SK-N-SH (cell line): ENCODE data around the gene INAFM2. TPM values are rescaled to one million over a fixed set of nuclear protein-coding genes. Genes with fewer than 3 reads are reported as not detected.

Experiments used
- CTCF ChIA-PET: fragments of 300-600, 350-600 bp; formaldehyde crosslinking; extraction: SDS; loops from one replicate; lab custom pipeline; 2021; lab: Yijun Ruan, JAX
- POLR2A ChIA-PET: fragments of 350-600 bp; sonication (Branson Sonifier 250); formaldehyde crosslinking; extraction: SDS; loops from one replicate; lab custom pipeline; 2020; ENCODE audit warnings: antibody characterized with exemption, inconsistent platforms; lab: Yijun Ruan, JAX
- DNase-seq: peaks from one replicate; pipeline ENCODE4 v3.0.0; 2012
- H2AFZ ChIP-seq: fragments of 200-600 bp; sonication (generic); 2 replicates; pipeline ENCODE4 v1.8.1; 2016; ENCODE audit warnings: antibody characterized with exemption, mild to moderate bottlenecking, low read depth
- H3F3A ChIP-seq: fragments of 200-600 bp; sonication (generic); replicated peaks from 2 replicates; pipeline ENCODE3; 2016; ENCODE audit warnings: antibody characterized with exemption, mild to moderate bottlenecking; ENCODE audit not compliant: insufficient read depth
- H3K27ac ChIP-seq, 2 experiments: fragments of 200-500 bp in 1 of 2; fragments of 200-600 bp in 1 of 2; sonication (Bioruptor generic) in 1 of 2; sonication (generic), shearing (Covaris generic) in 1 of 2; 2 replicates each; pipeline versions ENCODE4 v1.5.1 to v1.6.1; 2014 to 2016; ENCODE audit warnings: low read depth in 2 of 2, inconsistent platforms in 1 of 2, low read length in 1 of 2, mild to moderate bottlenecking in 1 of 2, mixed read lengths in 1 of 2
- H3K27me3 ChIP-seq: fragments of 200-600 bp; sonication (generic), shearing (Covaris generic); 2 replicates; pipeline ENCODE4 v1.6.1; 2016; ENCODE audit warnings: mixed run types; ENCODE audit not compliant: insufficient read depth
- H3K36me3 ChIP-seq, 2 experiments: fragments of 200-500 bp in 1 of 2; fragments of 200-600 bp in 1 of 2; sonication (Bioruptor generic) in 1 of 2; sonication (generic) in 1 of 2; replicated peaks in 1 of 2; 2 replicates each; pipeline versions ENCODE3 to v1.5.1; 2014 to 2016; ENCODE audit warnings: low read length in 1 of 2, mild to moderate bottlenecking in 1 of 2; ENCODE audit not compliant: insufficient read depth in 2 of 2, control insufficient read depth in 1 of 2
- H3K4me1 ChIP-seq, 2 experiments: fragments of 200-500 bp in 1 of 2; fragments of 200-600 bp in 1 of 2; sonication (Bioruptor generic) in 1 of 2; sonication (generic), shearing (Covaris generic) in 1 of 2; 2 replicates each; pipeline versions ENCODE4 v1.5.1 to v1.6.1; 2014 to 2016; ENCODE audit warnings: low read depth in 1 of 2, low read length in 1 of 2, mixed run types in 1 of 2; ENCODE audit not compliant: insufficient read depth in 2 of 2, control insufficient read depth in 1 of 2
- H3K4me2 ChIP-seq: fragments of 200-600 bp; sonication (generic), shearing (Covaris generic); 2 replicates; pipeline ENCODE4 v1.6.1; 2017; ENCODE audit warnings: mixed run types
- H3K4me3 ChIP-seq, 2 experiments: fragments of 200-500 bp in 1 of 2; fragments of 200-600 bp in 1 of 2; sonication (Bioruptor generic) in 1 of 2; sonication (generic), shearing (Covaris generic) in 1 of 2; 2 replicates each; pipeline versions ENCODE4 v1.5.1 to v1.8.1; 2014 to 2016; ENCODE audit warnings: low read depth in 2 of 2, inconsistent platforms in 1 of 2, low read length in 1 of 2, mild to moderate bottlenecking in 1 of 2, mixed read lengths in 1 of 2, moderate library complexity in 1 of 2
- H3K79me2 ChIP-seq: fragments of 200-600 bp; sonication (generic); 2 replicates; pipeline ENCODE4 v1.8.1; 2017; ENCODE audit warnings: mild to moderate bottlenecking; ENCODE audit not compliant: insufficient read depth
- H3K9ac ChIP-seq: fragments of 200-600 bp; sonication (generic); 2 replicates; pipeline ENCODE4 v1.6.1; 2017; ENCODE audit warnings: mixed run types
- H3K9me2 ChIP-seq: fragments of 200-600 bp; sonication (generic); 2 replicates; pipeline ENCODE4 v1.6.1; 2017; ENCODE audit warnings: mixed run types
- H3K9me3 ChIP-seq: fragments of 200-600 bp; sonication (generic); 2 replicates; pipeline ENCODE4 v1.6.1; 2017; ENCODE audit warnings: mixed run types, mild to moderate bottlenecking, moderate library complexity
- H4K20me1 ChIP-seq: fragments of 200-600 bp; sonication (generic); 2 replicates; pipeline ENCODE4 v1.6.1; 2017; ENCODE audit warnings: mild to moderate bottlenecking, mixed run types; ENCODE audit not compliant: insufficient read depth
- ELF1 ChIP-seq: IDR thresholded peaks from 2 replicates; pipeline ENCODE4 v1.4.0; 2012
- EZH2phosphoT487 ChIP-seq: fragments of 200-600 bp; sonication (generic); IDR thresholded peaks from 2 replicates; pipeline ENCODE4 v1.6.1; 2017; ENCODE audit warnings: low read depth, mixed run types, mild to moderate bottlenecking, antibody characterized with exemption, moderate library complexity, borderline replicate concordance
- FOSL2 ChIP-seq: IDR thresholded peaks from 2 replicates; pipeline ENCODE4 v1.4.0; 2012; ENCODE audit warnings: low read depth, mild to moderate bottlenecking, moderate library complexity, borderline replicate concordance
- GATA2 ChIP-seq: sonication (generic); formaldehyde crosslinking; IDR thresholded peaks from 2 replicates; pipeline ENCODE4 v1.5.0; 2020; ENCODE audit warnings: mild to moderate bottlenecking, missing genetic modification reagents
- IRF3 ChIP-seq: fragments of 150-350 bp; IDR thresholded peaks from 2 replicates; pipeline ENCODE4 v1.6.1; 2016; ENCODE audit warnings: mild to moderate bottlenecking, low read depth, low read length
- JUND ChIP-seq: IDR thresholded peaks from 2 replicates; pipeline ENCODE4 v1.4.0; 2012
- MEF2A ChIP-seq: IDR thresholded peaks from 2 replicates; pipeline ENCODE4 v1.4.0; 2012; ENCODE audit warnings: low read depth, borderline replicate concordance
- MXI1 ChIP-seq: IDR thresholded peaks from 2 replicates; pipeline ENCODE4 v1.6.1; 2012; ENCODE audit warnings: mild to moderate bottlenecking, low read depth, low read length, improper control_type of control experiment
- NFIC ChIP-seq: IDR thresholded peaks from 2 replicates; pipeline ENCODE4 v1.4.0; 2012; ENCODE audit warnings: borderline replicate concordance
- RAD21 ChIP-seq: IDR thresholded peaks from 2 replicates; pipeline ENCODE4 v1.6.1; 2012; ENCODE audit warnings: mild to moderate bottlenecking, low read length
- RCOR1 ChIP-seq: fragments of 150-350 bp; IDR thresholded peaks from 2 replicates; pipeline ENCODE4 v1.6.1; 2017; ENCODE audit warnings: antibody characterized with exemption, low read length
- TCF12 ChIP-seq: IDR thresholded peaks from 2 replicates; pipeline ENCODE4 v1.4.0; 2012
- USF1 ChIP-seq: IDR thresholded peaks from 2 replicates; pipeline ENCODE4 v1.4.0; 2012; ENCODE audit warnings: low read depth, borderline replicate concordance
- YY1 ChIP-seq: IDR thresholded peaks from 2 replicates; pipeline ENCODE4 v1.4.0; 2012; ENCODE audit warnings: low read depth, mild to moderate bottlenecking
- WGBS: methylation state at CpG from one replicate; pipeline ENCODE4 v1.1.6; 2017; ENCODE audit warnings: low lambda C conversion rate; 5-methylcytosine and 5-hydroxymethylcytosine counted together
- polyA plus RNA-seq, 3 experiments: library from polyadenylated mRNA; depleted of rRNA; stranded (reverse); fragments of >200 nt; gene quantifications; 2 replicates each; pipeline ENCODE4 v1.2.3, GENCODE V29; 2012
- TF ChIP-seq, protein P1 (sequence below): IDR thresholded peaks from 2 replicates; pipeline ENCODE4; 2012
- TF ChIP-seq, protein P2 (sequence below): IDR thresholded peaks from 2 replicates; pipeline ENCODE4 v1.6.1; 2012; ENCODE audit warnings: mild to moderate bottlenecking, low read depth, low read length, moderate library complexity
- TF ChIP-seq, protein P3 (sequence below): fragments of 150-350 bp; IDR thresholded peaks from 2 replicates; pipeline ENCODE4 v1.6.1; 2017; ENCODE audit warnings: antibody characterized with exemption, low read length, low read depth, borderline replicate concordance

The INAFM2 gene
- polyA plus RNA-seq, 1 of the 3 experiments (the other 2 are of a cell fraction): 7.8 TPM

DNA sequence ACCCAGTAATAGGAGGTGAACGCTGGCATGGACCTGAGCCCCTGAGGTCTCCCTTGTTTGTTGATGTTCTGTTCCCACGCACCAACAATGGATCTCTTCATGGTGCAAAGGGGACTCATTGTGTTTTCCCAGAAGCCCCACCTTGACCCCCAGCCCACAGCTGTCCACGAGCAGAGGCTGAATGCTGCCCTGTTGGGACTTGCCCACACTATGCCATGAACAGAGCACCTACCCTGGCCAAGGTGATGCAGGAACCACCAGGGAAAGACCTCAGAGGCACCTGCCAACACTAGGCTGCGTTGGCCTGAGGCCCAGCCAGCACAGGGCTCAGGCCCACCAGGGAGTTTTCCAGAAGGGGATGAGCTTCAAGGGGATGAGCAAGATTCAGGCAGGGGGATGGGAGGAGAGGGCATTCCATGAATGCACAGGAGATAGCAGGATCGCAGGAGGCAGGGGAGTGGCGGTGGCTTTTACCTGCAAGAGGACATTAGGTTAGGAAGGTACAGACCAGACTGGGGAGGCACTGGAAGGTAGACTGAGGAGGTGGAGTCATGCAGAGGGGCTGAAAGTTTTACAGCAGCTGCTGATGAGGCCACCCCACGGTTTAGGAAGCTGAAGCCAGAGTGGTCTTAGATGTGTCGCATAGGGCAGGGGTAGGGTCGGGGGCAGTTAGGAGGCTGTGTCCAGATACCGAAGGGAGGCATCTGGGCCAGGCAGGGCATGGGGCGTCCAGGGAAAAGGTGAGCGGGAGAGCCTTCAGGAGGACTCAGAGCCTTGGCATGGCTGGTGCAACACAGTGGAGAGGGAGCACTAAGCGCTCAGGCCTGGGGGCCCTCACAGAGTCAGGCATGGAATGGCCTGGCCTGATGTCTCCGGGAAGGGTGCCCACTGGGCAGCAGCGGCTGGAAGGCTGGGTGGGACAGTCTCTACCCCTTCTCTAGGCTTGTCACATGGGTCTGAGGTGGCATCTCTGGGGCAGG, 23.4 kb downstream of the INAFM2 start:
- no peaks in the 10 kb centered on the region for H3K79me2 ChIP-seq
- POLR2A ChIA-PET: interaction anchor here (0.6 kb wide), 1 partner anchor 70 kb away, joined by 4 read pairs; no protein-coding TSS in a partner anchor
- no peaks in the 10 kb centered on the region for H3K9me2 ChIP-seq
- WGBS: 91% methylated on average over 12 of the region's 15 CpGs
- CTCF ChIA-PET: interaction anchor here (66.3 to 70.6 kb wide), 2 partner anchors 5 to 33 kb away, joined by 2194 read pairs; partner anchors contain the start of genes ANKRD63, CCDC9B, DISP2 and INAFM2
- no peak for DNase-seq
- no peaks in the 10 kb centered on the region for H3K36me3 ChIP-seq
- H3K27ac ChIP-seq: no peak overlapping the region
- H2AFZ ChIP-seq: no peak overlapping the region
- H3K4me2 ChIP-seq: no peak overlapping the region
- H3K27me3 ChIP-seq: no peaks in the 10 kb centered on the region
- no peak for TF ChIP-seq MEF2A
- no peak for TF ChIP-seq NFIC
- no peak for TF ChIP-seq EZH2phosphoT487
- no peak for TF ChIP-seq RAD21
- TF ChIP-seq TCF12: no peak
- TF ChIP-seq, protein P1, sequence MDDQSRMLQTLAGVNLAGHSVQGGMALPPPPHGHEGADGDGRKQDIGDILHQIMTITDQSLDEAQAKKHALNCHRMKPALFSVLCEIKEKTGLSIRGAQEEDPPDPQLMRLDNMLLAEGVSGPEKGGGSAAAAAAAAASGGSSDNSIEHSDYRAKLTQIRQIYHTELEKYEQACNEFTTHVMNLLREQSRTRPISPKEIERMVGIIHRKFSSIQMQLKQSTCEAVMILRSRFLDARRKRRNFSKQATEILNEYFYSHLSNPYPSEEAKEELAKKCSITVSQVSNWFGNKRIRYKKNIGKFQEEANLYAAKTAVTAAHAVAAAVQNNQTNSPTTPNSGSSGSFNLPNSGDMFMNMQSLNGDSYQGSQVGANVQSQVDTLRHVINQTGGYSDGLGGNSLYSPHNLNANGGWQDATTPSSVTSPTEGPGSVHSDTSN: no peak
- no peak for TF ChIP-seq USF1
- TF ChIP-seq, protein P2, sequence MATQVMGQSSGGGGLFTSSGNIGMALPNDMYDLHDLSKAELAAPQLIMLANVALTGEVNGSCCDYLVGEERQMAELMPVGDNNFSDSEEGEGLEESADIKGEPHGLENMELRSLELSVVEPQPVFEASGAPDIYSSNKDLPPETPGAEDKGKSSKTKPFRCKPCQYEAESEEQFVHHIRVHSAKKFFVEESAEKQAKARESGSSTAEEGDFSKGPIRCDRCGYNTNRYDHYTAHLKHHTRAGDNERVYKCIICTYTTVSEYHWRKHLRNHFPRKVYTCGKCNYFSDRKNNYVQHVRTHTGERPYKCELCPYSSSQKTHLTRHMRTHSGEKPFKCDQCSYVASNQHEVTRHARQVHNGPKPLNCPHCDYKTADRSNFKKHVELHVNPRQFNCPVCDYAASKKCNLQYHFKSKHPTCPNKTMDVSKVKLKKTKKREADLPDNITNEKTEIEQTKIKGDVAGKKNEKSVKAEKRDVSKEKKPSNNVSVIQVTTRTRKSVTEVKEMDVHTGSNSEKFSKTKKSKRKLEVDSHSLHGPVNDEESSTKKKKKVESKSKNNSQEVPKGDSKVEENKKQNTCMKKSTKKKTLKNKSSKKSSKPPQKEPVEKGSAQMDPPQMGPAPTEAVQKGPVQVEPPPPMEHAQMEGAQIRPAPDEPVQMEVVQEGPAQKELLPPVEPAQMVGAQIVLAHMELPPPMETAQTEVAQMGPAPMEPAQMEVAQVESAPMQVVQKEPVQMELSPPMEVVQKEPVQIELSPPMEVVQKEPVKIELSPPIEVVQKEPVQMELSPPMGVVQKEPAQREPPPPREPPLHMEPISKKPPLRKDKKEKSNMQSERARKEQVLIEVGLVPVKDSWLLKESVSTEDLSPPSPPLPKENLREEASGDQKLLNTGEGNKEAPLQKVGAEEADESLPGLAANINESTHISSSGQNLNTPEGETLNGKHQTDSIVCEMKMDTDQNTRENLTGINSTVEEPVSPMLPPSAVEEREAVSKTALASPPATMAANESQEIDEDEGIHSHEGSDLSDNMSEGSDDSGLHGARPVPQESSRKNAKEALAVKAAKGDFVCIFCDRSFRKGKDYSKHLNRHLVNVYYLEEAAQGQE: no peak
- no peak for TF ChIP-seq IRF3
- no peak for TF ChIP-seq ELF1
- no peak for TF ChIP-seq GATA2 (CRISPR knock-in tag)
- TF ChIP-seq YY1: no peak
- no peak for TF ChIP-seq RCOR1
- no peak for TF ChIP-seq MXI1
- TF ChIP-seq FOSL2: no peak
- TF ChIP-seq, protein P3, sequence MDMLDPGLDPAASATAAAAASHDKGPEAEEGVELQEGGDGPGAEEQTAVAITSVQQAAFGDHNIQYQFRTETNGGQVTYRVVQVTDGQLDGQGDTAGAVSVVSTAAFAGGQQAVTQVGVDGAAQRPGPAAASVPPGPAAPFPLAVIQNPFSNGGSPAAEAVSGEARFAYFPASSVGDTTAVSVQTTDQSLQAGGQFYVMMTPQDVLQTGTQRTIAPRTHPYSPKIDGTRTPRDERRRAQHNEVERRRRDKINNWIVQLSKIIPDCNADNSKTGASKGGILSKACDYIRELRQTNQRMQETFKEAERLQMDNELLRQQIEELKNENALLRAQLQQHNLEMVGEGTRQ: no peak
- no peak for TF ChIP-seq JUND
- H4K20me1 ChIP-seq: no peaks in the 10 kb centered on the region
- H3F3A ChIP-seq: peaks cover 26% of the 10 kb centered on the region
- H3K4me1 ChIP-seq: peaks cover 11 to 23% of the 10 kb centered on the region in 2 experiments; a peak in 3 of 4 replicates
- no peaks in the 10 kb centered on the region for H3K9me3 ChIP-seq
- H3K9ac ChIP-seq: no peak overlapping the region
- H3K4me3 ChIP-seq: no peak overlapping the region
